ENCODE measurements around the gene PRAMEF15.
A peak's percentile ranks its signal among the peaks of the same experiment; 100 is the strongest.
"Not testable (repeated sequence)": the region's sequence is repeated elsewhere in the genome, so short reads cannot be mapped to it uniquely, and the experiment has no call there.

The PRAMEF15 gene

GRCh38 chr1:13315281-13315680 is at the start of gene PRAMEF15:
PRAMEF15 (plus strand) TSS chr1:13315581; CDS start chr1:13318408, 2,827 bp downstream.
- not testable (repeated sequence) for DNase-seq

- DNase-seq = not testable (repeated sequence)
These were observed 38.4 kb upstream of the PRAMEF15 start for GRCh38 chr1:13277016-13277415.

- not testable (repeated sequence) for DNase-seq
These were observed 35.8 kb upstream of the PRAMEF15 start for GRCh38 chr1:13279617-13280016.

- not testable (repeated sequence) for DNase-seq
These were observed 30.3 kb upstream of the PRAMEF15 start, which contains the start of gene PRAMEF8 for GRCh38 chr1:13285037-13285436. PRAMEF8 (minus strand) TSS chr1:13285137; CDS start chr1:13284091, 1,046 bp downstream.

GRCh38 chr1:13289030-13289429 is 26.4 kb upstream of the PRAMEF15 start:
- not testable (repeated sequence) for DNase-seq

- not testable (repeated sequence) for DNase-seq
These were observed 18.0 kb upstream of the PRAMEF15 start for GRCh38 chr1:13297216-13297931.

GRCh38 chr1:13298699-13299098 is 16.7 kb upstream of the PRAMEF15 start:
- not testable (repeated sequence) for DNase-seq

GRCh38 chr1:13302197-13302596 is 13.2 kb upstream of the PRAMEF15 start:
- DNase-seq = not testable (repeated sequence)

- DNase-seq = not testable (repeated sequence)
These were observed 12.1 kb upstream of the PRAMEF15 start, which contains the start of gene PRAMEF33 for GRCh38 chr1:13303239-13303638. PRAMEF33 (plus strand) TSS chr1:13303539; CDS start chr1:13305955, 2,416 bp downstream.

GRCh38 chr1:13342496-13342895 is 27.1 kb downstream of the PRAMEF15 start:
- DNase-seq = not testable (repeated sequence)

GRCh38 chr1:13347034-13347433 is 31.7 kb downstream of the PRAMEF15 start, which contains the start of gene PRAMEF14:
PRAMEF14 (minus strand) TSS chr1:13347134; CDS start chr1:13345314, 1,820 bp downstream.
- not testable (repeated sequence) for DNase-seq

GRCh38 chr1:13353476-13353875 is 38.1 kb downstream of the PRAMEF15 start:
- DNase-seq = not testable (repeated sequence)

- DNase-seq = not testable (repeated sequence)
These were observed 39.1 kb downstream of the PRAMEF15 start for GRCh38 chr1:13354475-13354874.

GRCh38 chr1:13356774-13357173 is 41.4 kb downstream of the PRAMEF15 start:
- DNase-seq = peak; percentile 31

GRCh38 chr1:13362364-13362763 is 47.0 kb downstream of the PRAMEF15 start:
- DNase-seq = not testable (repeated sequence)

GRCh38 chr1:13364928-13365327 is 49.5 kb downstream of the PRAMEF15 start:
- not testable (repeated sequence) for DNase-seq

- DNase-seq = not testable (repeated sequence)
These were observed 51.2 kb downstream of the PRAMEF15 start for GRCh38 chr1:13366536-13366935.

- DNase-seq = not testable (repeated sequence)
These were observed 53.2 kb downstream of the PRAMEF15 start for GRCh38 chr1:13368544-13368943.
